ENCODE measurements around the gene CAMK1D.

The CAMK1D gene

GRCh38 chr10:12704488-12704887 lies 355.1 kb downstream of the CAMK1D start:
- no peak for ATAC-seq
- TF ChIP-seq ESRRG (CRISPR knock-in tag; IDR thresholded peaks at IDR 0.05) = no peak
- TF ChIP-seq ISL1 (CRISPR knock-in tag; IDR thresholded peaks at IDR 0.05) = no peak
- TF ChIP-seq ARNTL (CRISPR knock-in tag; IDR thresholded peaks at IDR 0.05; ENCODE audit: borderline replicate concordance, low read depth) = no peak
- no peak for TF ChIP-seq ZFP30 (CRISPR knock-in tag; IDR thresholded peaks at IDR 0.05)
- TF ChIP-seq SNAI2 (CRISPR knock-in tag; IDR thresholded peaks at IDR 0.05) = no peak
- TF ChIP-seq ZNF8 (CRISPR knock-in tag; IDR thresholded peaks at IDR 0.05) = no peak
- no peak for TF ChIP-seq CSDC2 (CRISPR knock-in tag; IDR thresholded peaks at IDR 0.05)
- TF ChIP-seq ZNF565 (CRISPR knock-in tag; conservative IDR thresholded peaks at IDR 0.05; ENCODE audit: low read depth) = no peak
- TF ChIP-seq ZC3H10 (CRISPR knock-in tag; IDR thresholded peaks at IDR 0.05) = no peak
- no peak for TF ChIP-seq BACH2 (CRISPR knock-in tag; IDR thresholded peaks at IDR 0.05; ENCODE audit: borderline replicate concordance)
- no peak for TF ChIP-seq OSR1 (CRISPR knock-in tag; IDR thresholded peaks at IDR 0.05)
- TF ChIP-seq PPARA (CRISPR knock-in tag; IDR thresholded peaks at IDR 0.05; ENCODE audit: borderline replicate concordance) = no peak
- TF ChIP-seq POU6F1 (CRISPR knock-in tag; IDR thresholded peaks at IDR 0.05; ENCODE audit: borderline replicate concordance, low read depth) = no peak
- TF ChIP-seq CREB5 (CRISPR knock-in tag; IDR thresholded peaks at IDR 0.05; ENCODE audit: low read depth) = no peak
- TF ChIP-seq TCF4 (CRISPR knock-in tag; IDR thresholded peaks at IDR 0.05; ENCODE audit: borderline replicate concordance) = no peak
- TF ChIP-seq CSRNP3 (CRISPR knock-in tag; IDR thresholded peaks at IDR 0.05) = no peak
- TF ChIP-seq ZNF70 (CRISPR knock-in tag; IDR thresholded peaks at IDR 0.05) = no peak
- no peak for TF ChIP-seq PATZ1 (CRISPR knock-in tag; IDR thresholded peaks at IDR 0.05; ENCODE audit: borderline replicate concordance)

- ATAC-seq = no peak
- TF ChIP-seq CREB5 (CRISPR knock-in tag; IDR thresholded peaks at IDR 0.05; ENCODE audit: low read depth) = no peak
- TF ChIP-seq OSR1 (CRISPR knock-in tag; IDR thresholded peaks at IDR 0.05) = no peak
- no peak for TF ChIP-seq GLIS3 (CRISPR knock-in tag; IDR thresholded peaks at IDR 0.05)
- TF ChIP-seq PPARA (CRISPR knock-in tag; IDR thresholded peaks at IDR 0.05; ENCODE audit: borderline replicate concordance) = no peak
- no peak for TF ChIP-seq ARNTL (CRISPR knock-in tag; IDR thresholded peaks at IDR 0.05; ENCODE audit: borderline replicate concordance, low read depth)
- TF ChIP-seq ISL1 (CRISPR knock-in tag; IDR thresholded peaks at IDR 0.05) = 0 out of 2 replicates have a peak, but pooled peaks have one; percentile 4
- TF ChIP-seq ZFP30 (CRISPR knock-in tag; IDR thresholded peaks at IDR 0.05) = no peak
- no peak for TF ChIP-seq CSDC2 (CRISPR knock-in tag; IDR thresholded peaks at IDR 0.05)
Observed at GRCh38 chr10:12705943-12706342, 356.6 kb downstream of the CAMK1D start.

- peak; percentile 87 for ATAC-seq
- peak; percentile 57; the same call in 1 of the 2 replicates for TF ChIP-seq ISL1 (CRISPR knock-in tag; IDR thresholded peaks at IDR 0.05)
- TF ChIP-seq CREB5 (CRISPR knock-in tag; IDR thresholded peaks at IDR 0.05; ENCODE audit: low read depth) = no peak
- TF ChIP-seq ZFP3 (CRISPR knock-in tag; IDR thresholded peaks at IDR 0.05) = 0 out of 2 replicates have a peak, but pooled peaks have one; percentile 24
Observed at GRCh38 chr10:12707461-12708185, 358.3 kb downstream of the CAMK1D start.

Data from SK-N-SH treated with all-trans-retinoic acid at 6 μM for 48 hours (cell line).